NCI-H2107 (cell line): Measurements from ENCODE around the gene TBC1D16.

Experiments used
- DNase-seq: peaks from one replicate; lab custom pipeline; 2025; lab: John Stamatoyannopoulos, UW

The TBC1D16 gene

DNA sequence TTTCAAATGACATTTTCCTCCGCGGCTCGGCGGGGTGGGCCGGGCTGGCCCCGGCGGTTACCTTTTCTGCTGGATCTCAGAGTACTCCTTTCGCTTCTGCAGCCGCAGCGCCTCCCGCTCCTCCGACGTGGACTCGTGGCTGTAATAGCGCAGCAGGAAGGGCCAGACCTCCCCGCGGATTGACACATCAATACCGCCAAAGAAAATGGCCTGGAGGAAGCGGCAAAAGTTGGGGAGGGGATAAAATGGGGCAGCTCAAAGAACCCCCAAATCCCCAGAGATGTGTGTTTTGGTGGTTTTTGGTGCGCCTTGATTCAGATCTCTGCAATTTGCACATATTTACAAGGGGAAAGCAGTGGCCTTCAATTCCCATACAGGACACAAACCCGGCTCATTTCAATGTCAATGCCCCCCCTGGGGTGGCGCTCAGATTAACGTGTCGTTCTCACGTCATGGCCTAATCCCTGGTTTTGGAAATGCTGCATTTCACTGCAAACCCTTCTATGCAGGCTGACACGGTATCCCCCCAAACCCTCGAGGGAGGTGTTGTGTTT lies 85.9 kb downstream of the TBC1D16 start:
- DNase-seq, result no peak

DNA sequence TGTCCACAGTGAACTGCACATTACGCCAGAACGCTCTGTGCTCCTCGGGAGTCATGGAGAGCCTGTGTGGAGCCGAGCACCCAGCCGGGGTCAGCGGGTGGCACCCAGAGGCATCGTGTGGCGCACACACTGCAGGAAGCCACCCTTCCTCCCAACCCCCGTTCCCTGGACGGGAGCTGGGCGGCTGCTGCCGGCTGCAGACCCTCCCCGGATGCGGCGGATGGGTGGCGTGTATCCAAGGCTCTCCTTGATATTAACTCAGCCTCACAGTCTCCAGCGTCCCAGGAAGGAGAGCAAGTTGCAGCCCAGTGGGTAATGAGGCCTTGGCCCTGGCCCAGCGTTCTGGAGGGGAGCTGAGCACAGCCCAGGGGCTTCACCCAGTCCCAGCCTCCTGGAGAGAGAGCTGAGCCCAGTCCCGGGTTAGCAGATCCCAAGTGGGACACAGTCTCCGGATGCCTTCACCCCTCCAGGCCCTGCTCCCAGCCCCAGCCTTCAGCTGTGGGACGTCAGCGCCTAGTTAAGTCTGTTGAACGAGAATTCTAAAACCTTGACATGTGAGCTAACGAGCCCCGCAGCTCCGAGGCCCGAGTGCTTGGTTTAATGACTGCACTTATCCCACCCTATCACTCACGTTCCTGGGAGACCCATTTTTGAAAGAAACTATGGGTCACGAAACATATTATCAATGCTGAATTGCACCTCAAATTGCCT lies 86.6 kb downstream of the TBC1D16 start:
- DNase-seq, result no peak

DNA sequence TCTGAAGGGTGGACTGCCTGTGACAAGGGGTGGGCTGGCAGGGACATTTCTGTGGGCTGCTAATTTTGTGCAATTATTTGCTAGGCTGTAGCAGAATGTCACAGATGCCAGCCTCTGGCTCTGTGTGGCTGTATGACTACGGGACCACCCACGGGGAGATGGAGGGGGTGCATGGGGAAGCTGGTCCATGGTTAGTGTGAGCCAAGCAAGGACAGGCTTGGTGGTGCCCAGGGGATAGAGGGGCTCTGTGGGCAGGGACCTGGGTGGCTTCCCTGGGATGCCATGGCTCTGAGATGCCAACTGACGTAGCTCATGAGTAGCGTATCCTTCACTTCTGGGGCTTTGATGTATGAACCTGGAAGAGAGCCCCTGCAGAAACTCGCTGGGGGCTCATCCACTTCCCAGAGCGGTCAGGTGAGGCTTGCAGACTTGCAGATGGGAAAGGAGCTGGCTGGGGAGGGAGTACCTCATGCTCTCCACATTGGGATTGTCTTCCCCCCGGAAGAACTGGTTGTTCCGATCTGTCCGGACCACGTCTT lies 87.2 kb downstream of the TBC1D16 start:
- no peak for DNase-seq

DNA sequence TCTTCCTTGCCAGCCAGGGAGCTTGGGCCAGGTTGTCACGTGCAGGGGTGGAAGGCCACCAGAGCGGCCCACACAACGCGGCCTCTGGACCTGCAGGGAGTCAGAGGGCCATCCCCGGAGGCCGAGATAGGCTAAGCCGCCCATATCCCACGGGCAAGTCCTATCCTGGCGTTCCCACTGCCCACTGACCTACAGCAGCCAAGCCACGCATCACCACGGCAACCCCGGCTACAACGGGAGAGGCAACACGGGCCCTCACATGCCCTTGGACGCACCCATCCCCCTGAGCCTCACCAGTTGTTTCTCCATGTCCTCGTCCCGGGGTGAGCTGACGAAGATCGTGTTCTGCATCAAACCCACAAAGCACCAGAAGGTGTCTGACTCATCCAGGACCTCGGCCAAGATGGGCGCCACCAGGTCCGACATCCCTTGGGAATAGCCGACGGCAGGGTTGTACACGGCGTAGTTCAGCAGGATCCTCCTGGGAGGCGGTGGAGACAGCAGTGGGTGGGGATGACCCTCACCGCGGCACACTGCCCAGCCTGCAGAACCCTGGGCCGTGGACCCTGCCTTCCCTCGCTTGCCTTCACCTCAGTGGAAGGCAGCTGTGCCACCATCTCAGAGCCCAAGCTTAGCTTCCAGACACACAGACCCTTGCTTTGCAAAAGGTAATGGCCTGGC lies 88.2 kb downstream of the TBC1D16 start:
- DNase-seq, result no peak

DNA sequence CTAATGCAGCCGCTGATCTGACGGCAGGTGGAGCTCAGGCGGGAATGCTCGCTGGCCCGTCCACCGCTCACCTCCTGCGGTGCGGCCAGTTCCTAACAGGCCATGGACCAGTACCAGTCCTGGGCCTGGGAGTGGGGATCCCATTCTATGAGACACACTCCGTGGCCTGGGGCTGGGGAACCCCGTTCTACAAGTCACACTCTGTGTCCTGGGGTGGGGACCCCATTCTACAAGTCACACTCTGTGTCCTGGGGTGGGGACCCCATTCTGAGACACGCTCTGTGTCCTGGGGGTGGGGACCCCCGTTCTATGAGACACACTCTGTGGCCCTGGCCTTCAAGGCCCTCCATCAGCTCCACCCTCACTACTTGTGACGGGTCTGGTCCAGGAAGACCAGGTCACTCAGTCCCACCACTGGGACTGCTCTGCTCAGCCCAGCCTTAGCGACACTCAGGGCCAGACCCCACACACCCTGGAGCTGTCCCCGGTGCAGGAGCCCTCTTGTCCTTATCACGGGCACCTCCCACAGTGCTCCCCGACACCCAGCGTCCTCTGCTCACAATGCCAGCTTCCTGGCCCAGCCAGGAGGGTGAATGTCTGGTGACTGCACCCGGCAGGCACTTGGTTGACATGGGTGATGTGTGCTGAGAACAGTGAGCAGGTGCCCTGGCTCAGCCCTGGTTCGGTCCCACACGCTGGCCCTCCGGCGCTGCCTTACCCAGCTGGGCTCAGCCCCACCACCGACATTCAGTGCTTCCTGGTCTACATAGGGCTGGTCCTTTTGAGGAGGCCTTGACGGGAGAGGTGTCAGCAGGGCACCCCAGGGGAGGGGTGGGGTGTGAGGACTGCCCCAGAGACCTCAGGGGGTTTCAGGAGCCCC lies 89.1 kb downstream of the TBC1D16 start:
- DNase-seq, result no peak

DNA sequence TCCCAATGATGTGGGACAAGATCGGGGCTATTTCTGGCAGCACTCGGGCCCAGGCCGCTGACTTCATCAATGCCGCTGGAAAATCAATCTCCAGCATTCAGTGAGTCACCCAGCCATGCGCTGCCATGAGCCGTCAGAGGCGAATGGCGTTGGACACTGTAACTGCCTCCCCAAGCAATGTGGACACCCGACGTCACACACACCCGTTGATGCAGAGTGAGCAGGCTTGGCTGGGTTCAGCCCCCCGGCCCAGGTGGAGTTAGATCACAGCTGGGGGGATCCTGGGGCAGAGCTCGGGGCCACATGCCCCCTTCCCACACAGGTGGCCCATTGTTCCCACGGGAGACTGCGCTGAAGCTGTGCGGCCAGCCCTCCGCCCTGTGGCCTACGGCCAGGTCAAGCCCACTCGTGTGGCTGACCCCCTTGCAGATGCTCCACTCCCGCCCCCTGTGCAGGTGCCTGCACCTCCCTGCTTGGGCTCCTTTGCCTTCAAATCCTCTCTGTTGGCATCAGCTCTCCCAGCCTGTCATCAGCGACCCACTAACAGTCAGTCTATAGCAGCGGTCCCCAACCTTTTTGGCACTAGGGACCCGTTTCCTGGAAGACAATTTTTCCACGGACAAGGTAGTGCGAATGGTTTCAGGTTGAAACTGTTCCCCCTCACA lies 89.9 kb downstream of the TBC1D16 start:
- DNase-seq, result no peak

DNA sequence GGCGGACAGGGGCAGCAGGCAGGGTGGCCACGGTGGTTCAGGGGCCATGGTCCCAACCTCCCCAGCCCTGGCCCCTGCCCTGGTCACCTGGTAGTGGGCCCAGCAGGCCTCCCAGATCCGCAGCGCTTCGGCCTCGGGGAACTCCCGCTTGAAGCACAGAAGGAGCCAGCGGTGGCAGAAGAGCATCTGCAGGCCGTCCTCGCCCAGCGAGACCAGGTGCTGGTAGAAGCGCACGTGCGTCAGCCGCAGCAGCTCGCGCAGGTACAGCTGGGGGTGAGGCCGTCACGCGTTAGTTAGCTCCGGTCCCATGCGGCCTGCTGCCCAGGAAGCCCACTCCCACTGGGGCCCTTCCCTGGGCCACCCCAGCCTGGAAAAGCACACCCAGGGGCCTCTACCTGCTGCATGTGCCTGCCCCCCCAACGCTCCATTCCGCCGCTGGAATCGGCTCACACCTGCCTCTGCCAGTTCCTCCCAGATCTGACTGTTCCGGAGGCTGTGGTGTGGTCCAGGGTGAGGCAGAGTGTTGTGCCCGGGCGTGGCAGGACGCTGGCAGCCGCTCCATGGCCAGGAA lies 90.8 kb downstream of the TBC1D16 start:
- no peak for DNase-seq

DNA sequence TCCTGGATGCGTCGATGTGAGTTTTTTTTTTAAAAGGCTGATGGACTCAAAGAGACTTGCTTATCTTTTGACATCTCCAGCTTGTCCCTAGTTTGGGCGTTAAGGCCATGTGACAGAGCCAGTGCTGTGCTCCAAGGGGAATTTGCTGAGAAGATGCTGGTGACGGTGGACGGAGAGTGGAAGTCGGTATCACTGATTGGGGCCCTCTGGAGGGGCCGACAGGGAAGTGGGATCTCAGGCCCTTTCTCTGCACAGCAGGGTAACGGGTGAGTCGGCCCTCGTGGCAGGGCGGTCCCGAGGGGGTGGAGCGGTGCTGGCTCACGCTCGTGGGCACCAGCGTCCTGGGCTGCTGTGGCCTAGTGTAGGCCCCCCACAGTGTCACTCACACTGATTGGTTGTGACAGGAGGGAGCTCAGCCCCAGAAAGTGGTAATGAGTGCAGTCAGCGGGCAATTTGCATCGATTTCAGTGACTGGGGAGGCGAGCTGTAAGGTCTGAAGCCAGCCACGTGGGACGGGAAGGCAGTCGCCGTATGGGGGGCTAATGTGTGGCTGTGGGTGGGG lies 91.3 kb downstream of the TBC1D16 start:
- DNase-seq, result no peak

DNA sequence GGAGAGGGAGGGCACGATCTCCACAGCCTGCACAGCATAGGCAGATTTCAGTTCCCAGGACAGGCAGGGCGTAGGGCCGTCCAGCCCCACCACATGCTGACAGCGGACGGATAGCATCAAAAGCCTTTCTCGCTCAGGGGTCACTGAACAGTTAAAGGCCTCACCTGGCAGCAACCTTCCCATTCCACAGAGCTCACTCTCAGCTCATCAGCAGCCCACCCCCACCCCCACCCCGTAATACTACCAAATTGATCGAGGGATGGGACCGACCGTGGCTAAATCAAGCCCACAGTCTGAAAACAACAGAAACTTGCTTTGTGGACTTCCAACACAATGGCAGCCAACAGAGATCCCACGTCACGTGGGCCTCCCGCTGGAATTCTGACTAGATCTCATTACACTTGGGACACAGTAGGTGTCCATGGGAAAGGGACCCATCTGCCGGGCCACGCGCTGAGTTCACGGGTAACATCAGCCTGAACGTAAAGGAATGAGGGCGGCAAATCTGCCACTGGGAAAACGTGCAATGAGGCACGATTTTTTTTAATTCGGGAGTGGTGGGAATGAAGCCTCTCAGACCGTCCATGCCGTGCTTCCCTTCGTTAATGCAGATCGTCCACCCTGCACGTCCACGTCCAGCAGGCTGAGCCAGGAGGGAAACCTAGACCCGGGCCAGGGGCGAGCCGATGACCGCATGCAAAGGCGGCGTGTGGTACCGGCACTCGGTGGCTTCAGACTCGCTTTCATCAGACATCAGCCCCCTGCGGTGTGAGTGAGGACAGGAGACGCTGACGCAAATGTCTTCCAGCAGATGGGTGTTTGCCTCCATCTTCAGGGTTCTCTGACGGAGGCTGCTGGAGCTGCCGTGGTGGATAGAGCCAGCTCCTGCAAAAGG lies 92.1 kb downstream of the TBC1D16 start:
- DNase-seq, result no peak

DNA sequence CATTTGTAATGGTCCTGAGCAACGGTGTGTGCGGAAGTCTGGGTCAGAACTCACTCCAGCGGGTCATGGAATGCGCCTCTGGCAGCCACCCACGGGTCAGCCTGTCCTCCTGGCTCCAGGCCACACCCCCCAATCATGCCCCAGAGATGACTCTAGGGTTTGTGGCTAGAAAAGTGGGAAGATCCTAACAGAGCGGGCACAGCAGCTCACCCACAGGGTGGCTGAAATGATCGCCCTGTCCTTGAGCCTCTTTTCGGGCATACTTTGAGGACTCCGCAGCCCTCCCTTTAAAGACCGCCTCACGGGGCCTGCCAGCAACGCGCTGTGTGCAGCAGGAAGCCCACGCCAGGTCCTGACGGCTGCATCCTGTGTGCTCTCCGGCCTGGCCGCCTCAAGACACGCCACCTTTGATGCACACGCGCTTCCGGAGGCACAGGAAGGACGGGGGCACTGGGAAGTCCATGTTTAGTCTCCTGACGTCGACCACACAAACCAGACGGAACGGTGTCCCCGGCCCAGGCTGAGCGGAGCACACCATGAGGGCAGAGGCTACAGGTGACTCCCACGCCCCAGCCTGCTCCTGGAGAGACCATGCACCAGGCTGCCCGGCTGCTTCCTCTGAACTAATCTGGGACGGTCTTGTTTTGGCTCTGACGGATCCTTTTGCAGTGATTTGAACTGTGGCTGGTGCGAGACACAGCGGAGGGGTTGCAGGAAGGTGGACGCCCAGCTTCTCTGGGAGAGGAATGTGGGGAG lies 92.9 kb downstream of the TBC1D16 start:
- no peak for DNase-seq

DNA sequence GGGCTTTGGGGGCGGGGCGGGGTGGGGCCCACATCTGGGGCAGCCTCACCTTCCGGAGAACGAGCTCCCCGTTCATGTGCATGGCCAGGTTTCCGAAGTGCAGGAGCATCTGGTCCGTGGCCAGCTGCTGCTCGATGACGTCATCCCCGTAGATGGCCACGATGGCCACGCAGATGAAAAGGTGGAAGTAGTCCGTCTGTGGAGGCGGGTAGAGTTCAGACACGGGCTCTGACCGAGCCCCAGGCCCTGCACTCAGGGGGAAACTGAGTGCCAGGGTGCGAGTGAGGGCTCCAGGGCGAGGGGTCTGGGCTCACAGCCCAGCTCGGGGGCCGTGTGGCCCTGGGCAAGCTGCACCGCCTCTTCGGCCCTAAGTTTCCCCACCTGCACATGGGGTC lies 93.7 kb downstream of the TBC1D16 start:
- no peak for DNase-seq

DNA sequence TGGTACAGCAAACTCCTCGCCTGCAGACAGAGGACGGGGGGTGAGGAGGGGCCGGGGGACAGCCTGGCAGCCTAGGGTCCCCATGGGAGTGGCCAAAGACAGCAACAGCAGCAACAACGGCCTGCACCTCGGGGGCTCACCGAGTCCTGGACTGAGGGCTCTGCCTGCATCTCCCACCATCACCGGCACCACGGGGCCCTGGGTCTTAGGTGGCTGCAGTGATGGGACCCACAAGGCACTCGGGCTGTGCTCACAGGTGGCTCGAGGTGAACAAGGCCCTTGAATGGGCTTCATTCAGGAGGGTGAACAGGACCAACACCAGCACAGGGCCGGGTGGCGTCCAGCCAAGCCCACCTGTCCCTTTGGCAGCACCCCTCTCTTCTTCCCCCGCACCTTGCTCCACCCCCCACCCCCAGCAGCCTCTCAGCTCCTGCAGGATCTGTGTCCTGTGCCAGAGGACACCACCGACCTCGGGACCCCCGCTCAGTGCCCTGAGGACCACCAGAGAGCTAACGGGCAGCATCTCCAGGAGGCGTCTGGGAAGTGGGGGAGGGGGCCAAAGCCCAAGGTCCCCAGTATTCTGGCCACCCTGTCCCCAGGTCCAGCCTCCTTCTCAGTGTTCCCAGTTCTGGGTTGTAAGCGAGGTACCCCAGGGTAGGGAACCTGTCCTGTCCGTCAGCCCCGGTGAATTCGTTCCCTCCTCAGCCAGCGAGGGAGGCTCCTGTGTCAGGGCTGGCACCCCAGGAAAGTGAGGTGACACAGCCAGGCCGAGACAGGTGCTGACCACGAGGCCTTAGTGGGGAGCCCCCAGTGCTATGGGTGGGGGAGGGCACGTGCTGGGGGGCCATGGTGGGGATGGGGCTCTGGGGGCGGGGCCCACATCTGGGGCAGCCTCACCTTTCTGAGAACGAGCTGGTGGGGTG lies 94.3 kb downstream of the TBC1D16 start:
- DNase-seq, result no peak

DNA sequence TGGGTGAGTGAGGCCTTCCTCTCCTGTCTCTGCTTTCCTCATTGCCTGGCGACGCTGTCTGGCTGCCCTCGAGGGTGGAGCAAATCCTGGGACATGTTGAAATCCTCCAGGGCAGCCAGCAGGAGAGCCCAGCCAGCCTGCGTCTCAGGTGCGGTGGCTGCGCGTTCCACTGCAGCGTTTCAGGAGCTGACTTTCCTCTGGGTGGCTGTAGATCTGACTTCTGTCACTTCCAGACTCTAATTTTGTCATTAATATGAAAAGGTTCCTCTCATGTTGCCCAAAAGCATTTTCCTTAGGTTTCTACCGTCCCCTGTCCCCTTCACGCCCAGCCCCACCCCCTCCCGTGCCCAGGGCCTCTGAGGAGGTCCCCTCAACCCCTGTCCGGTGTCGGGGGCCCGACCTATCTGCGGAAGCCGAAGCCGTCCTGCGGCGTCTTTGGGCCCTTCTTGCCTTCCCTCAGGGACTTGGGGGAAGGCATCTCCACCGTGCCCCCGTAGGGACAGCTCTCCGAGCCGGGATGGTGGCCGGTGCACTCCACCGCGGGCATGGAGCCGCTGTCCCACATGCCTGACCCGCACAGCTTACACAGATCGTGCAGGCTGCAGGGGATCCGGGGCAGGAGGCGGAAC lies 95.1 kb downstream of the TBC1D16 start:
- DNase-seq, result no peak

DNA sequence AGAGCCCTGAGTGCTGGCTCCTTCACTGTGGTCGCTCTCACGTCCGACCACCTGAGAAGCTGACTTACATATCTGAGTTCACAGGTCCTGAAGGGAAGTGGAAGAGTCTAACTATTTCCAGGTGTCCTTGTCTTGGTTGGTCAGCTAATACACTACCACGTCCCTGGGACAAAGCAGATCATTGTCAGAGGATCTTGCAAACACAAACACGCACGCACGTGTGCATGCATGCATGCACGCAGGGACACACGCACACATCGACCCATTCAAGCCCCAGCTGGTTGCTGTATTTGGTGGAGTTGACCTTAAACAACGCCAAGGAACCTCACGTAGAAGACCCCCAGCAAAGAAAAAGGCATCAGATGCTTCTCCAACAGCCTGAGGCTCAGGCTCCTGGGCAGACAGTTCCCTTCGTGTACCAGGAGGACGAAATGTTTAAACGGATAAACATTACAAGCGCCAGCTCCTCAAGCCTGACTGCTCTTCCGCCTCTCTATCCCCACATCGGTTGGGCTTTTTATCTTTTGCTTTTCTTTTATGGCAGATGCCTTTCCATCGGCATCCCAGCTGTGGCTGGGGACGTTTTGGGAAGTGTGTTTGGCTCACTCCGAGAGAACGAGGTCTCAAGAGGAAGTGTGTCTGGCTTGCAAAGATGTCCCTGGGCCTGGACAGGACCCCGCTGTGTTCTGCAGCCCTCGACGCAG lies 95.8 kb downstream of the TBC1D16 start:
- DNase-seq, result no peak

DNA sequence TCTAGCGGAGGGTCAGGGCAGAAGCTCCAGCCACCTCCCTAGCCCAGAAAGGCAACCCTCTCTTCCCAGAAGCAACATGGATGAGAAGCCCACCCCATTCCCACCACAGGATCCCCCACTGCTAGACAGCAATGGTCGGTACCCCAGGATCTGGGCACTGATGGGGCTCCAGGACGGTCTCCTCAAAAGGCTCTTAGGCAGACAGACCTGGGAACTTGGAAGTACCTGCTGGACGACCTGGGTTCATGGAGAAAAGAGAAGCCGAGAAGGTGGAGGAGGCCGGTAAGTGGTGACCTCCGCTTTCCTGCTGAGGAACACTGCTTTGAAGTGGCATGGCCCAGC lies 96.6 kb downstream of the TBC1D16 start:
- no peak for DNase-seq

DNA sequence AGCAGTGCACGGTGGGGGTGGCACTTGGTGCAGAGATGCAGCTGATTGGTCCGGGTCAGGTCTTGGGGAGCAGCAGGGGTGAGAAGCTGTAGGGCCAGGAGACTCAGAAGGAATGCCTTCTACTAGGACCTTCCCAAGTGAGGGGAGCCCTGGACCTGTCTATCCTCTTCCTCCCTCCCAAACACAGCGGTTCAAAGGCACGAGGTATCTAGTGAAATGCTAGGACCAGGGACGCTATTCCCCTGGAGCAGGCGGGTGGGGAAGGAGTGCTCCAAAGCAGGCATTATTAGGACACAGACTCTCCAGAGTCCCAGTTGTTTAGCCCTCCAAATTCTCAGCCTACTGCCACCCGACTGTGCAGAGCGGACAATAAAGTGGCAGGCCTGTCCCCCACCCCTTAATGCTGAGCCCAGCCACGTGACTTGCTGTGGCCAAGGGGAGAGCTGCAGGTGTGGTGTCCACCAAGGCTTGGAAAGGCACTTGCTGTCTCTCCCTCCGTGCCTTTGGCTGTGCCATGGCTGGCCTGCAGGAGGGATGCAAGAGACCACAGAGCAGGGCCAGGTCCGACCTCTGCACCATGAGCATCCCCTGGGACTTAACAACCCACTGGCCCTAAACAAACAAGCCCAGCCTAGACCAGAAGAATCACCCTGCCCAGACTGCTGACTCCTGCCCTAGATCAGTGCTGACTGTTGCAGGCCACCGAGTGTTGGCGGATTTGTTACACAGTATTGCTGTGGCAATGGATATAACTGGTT lies 97.2 kb downstream of the TBC1D16 start:
- no peak for DNase-seq
